Measurements from ENCODE around the gene ZDHHC1. TPM values are rescaled to one million over a fixed set of nuclear protein-coding genes. Genes with fewer than 3 reads are reported as not detected.

Gene ZDHHC1
- total RNA-seq, 2 donors from 2014 or later = 7.9 to 8.7 TPM

DNA sequence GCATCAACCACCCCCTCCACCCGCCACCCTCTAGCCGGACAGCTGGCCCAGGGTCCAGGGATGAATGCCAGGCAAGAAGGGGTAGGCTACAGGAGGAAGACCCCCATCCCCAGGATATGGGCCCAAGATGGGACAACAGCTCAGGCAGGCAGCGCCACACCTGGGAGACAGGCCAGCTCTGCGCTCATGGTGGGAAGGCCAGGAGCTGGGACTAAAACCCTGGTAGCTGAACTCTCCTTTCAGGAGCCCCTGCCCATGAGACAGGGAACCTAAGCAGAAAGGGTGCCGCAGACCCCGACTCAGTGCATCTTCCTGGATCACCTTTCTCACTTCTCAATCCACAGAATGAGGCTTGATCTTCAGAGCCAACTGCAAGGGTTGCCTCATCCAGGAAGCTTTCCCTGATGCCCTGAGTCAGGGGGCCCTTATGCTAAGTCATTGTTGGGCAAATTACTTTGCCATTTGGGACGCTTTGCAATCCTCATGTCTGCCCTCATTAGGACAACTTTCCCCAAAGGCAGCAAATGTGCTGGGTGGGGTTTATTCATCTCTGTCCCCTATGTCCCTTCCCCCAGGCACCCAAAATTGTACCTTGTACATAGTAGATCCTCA is 9.0 kb downstream of the ZDHHC1 start:
- no peaks in the 10 kb centered on the region for H3K36me3 ChIP-seq
- intact Hi-C loops (cut with DNase I) = no loop called here
- H3K9ac ChIP-seq (ENCODE audit: low read depth in 2 of 2, low read length in 2 of 2) = peak overlapping the region in 1 of 2 donors; percentile 3
- TF ChIP-seq, protein P1, sequence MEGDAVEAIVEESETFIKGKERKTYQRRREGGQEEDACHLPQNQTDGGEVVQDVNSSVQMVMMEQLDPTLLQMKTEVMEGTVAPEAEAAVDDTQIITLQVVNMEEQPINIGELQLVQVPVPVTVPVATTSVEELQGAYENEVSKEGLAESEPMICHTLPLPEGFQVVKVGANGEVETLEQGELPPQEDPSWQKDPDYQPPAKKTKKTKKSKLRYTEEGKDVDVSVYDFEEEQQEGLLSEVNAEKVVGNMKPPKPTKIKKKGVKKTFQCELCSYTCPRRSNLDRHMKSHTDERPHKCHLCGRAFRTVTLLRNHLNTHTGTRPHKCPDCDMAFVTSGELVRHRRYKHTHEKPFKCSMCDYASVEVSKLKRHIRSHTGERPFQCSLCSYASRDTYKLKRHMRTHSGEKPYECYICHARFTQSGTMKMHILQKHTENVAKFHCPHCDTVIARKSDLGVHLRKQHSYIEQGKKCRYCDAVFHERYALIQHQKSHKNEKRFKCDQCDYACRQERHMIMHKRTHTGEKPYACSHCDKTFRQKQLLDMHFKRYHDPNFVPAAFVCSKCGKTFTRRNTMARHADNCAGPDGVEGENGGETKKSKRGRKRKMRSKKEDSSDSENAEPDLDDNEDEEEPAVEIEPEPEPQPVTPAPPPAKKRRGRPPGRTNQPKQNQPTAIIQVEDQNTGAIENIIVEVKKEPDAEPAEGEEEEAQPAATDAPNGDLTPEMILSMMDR (IDR thresholded peaks at IDR 0.05) = no peak
- H3K9me3 ChIP-seq = no peaks in the 10 kb centered on the region
- no peak overlapping the region for H3K27ac ChIP-seq
- no peak for DNase-seq
- H3K4me3 ChIP-seq = no peak overlapping the region
- peaks cover 5% of the 10 kb centered on the region for H3K4me1 ChIP-seq
- no peaks in the 10 kb centered on the region for H3K27me3 ChIP-seq

DNA sequence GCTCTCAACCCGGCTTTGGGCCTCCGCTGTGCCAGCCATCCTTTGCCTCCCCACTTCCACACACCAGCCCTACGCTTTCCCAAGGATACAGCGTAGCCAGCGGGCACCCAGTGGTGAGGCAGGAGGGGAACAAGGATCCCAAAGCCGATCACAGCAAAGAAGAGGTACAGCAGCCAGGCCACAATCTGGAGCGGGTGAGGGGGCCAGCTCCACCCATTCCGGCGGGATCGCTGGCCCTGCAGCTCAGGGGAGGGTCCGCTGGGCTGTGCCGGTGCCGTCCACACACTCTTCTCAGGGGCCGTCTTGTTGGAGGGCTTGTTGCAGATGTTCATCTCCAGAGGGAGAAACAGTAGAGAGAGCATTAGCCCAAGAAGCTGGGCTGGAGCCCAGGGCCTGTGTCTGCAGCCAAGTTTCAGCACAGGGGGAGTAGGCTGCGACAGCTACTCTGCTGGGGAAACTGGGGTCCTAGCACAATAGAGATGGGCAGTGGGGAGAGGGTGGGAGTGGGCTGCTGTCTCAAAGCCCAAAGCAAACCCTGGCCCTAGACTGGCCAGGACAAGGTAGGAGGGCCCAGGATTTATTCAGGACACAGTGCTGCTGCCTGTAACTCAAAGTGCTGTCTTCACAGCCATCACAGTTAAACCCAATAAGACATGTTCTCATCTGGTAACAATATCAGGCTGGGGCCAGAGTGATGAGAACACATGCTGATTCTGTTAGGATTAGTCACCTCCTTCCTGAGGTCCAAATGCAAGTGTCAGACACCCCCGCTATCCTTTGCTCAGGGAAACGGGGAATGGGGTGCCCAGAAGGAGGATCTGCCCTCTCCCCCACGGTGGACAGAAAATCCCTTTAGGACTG is 9.9 kb downstream of the ZDHHC1 start:
- Histone ChIP-seq H3K9me3 (no peaks in the 10 kb centered on the region), H3K27me3 (no peaks in the 10 kb centered on the region), H3K27ac (no peak overlapping the region), H3K36me3 (no peaks in the 10 kb centered on the region), H3K9ac (ENCODE audit: low read depth in 2 of 2, low read length in 2 of 2) (peak overlapping the region; percentile 4 to 52), H3K4me1 (peaks cover 5% of the 10 kb centered on the region), H3K4me3 (no peak overlapping the region)
- DNase-seq = no peak
- TF ChIP-seq, protein P1 (IDR thresholded peaks at IDR 0.05) = no peak
- intact Hi-C loops (cut with DNase I) = no loop called here

DNA sequence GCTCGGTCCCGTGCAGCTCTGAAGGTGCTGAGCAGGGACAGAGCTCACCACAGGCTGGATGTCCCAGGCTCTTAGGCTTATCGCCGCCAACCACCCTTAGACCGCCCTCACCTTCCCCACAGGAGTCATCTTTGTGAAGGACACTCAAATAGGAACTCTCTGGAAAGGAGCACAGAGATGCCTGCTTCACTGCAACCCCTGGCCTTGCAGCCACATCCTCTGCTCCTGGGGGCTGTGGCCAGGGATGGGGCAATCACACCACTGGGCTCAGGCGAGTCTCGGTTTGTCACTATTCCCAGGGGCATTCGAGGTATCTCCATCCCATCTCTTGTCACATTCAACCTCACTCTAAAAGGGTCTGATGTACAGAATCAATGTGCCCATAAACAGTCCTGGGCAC is 10.9 kb downstream of the ZDHHC1 start:
- DNase-seq = no peak
- Histone ChIP-seq H3K9me3 (no peaks in the 10 kb centered on the region), H3K9ac (ENCODE audit: low read depth in 2 of 2, low read length in 2 of 2) (peak overlapping the region in 1 of 2 donors; percentile 56), H3K36me3 (no peaks in the 10 kb centered on the region), H3K27me3 (no peaks in the 10 kb centered on the region), H3K4me3 (no peak overlapping the region), H3K4me1 (peaks cover 5% of the 10 kb centered on the region), H3K27ac (peak overlapping the region; percentile 7)
- TF ChIP-seq, protein P1 (IDR thresholded peaks at IDR 0.05) = no peak
- intact Hi-C loops (cut with DNase I) = no loop called here

DNA sequence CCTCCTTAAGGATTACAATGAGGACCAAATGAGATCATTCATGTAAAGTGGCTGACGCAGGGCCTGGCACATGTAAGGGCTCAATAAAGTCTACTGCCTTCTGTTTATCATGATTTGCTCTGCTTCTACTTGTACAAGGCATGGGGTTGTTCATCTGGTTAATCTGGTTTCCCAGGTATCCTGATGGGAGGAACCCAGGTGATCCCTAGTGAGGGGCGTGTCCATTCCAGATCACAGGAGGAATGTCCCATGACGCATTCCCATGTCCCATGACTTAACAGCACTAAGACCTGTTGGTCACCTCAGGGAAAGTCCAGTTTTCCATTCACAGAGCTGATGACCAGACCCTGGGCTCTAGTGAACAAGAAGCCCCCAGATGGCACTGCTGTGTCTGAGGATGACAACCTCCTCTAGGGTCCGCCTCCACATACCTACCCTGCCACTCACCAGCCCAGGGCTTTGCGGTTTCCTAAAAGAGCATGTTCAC is 11.5 kb downstream of the ZDHHC1 start:
- intact Hi-C loops (cut with DNase I) = no loop called here
- Histone ChIP-seq H3K36me3 (no peaks in the 10 kb centered on the region), H3K4me3 (no peak overlapping the region), H3K27me3 (no peaks in the 10 kb centered on the region), H3K9ac (ENCODE audit: low read depth in 2 of 2, low read length in 2 of 2) (peak overlapping the region in 1 of 2 donors; percentile 75), H3K4me1 (peaks cover 5% of the 10 kb centered on the region), H3K27ac (peak overlapping the region; percentile 79), H3K9me3 (no peaks in the 10 kb centered on the region)
- DNase-seq = peak; percentile 91
- TF ChIP-seq, protein P1 (IDR thresholded peaks at IDR 0.05) = no peak

DNA sequence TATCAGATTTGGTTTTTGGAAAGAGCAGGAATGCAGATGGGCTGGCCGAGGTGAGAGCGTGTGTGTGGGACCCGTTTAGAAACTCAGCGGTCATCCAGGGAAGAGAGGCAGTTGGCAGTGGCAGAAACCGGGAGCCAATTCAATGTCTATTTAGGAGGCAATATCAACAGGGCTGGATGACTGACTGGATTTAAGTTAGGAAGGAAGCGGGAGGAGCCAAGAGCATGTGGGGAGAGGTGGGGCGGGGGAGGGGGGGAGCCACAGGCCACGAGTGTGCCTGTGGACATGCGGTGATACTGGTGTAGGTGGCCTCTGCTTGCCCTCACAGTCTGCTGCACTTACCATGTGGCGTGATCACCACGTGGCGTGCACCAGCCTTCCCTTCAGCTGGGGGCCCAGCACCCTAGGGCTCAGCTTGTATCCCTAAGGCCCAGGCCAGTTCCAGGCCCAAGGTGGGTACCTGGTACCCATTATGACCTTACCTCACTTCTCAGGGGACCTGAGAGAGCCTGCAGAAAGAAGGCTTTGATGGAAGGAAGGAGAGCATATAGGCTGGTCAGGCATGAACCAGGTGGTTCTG is 12.2 kb downstream of the ZDHHC1 start:
- intact Hi-C loops (cut with DNase I) = no loop called here
- no peak for DNase-seq
- TF ChIP-seq, protein P1 (IDR thresholded peaks at IDR 0.05) = no peak
- no peaks in the 10 kb centered on the region for H3K9me3 ChIP-seq
- H3K4me1 ChIP-seq = peaks cover 5% of the 10 kb centered on the region
- H3K36me3 ChIP-seq = no peaks in the 10 kb centered on the region
- no peak overlapping the region for H3K4me3 ChIP-seq
- H3K27ac ChIP-seq = peak overlapping the region; percentile 79
- H3K9ac ChIP-seq (ENCODE audit: low read depth in 2 of 2, low read length in 2 of 2) = peak overlapping the region in 1 of 2 donors; percentile 75
- no peaks in the 10 kb centered on the region for H3K27me3 ChIP-seq
